Adrenal gland (tissue), 12 donors: ENCODE data around the gene ASPN. TPM values are rescaled to one million over a fixed set of nuclear protein-coding genes. Genes with fewer than 3 reads are reported as not detected.

ENCODE experiments used
- DNase-seq, 7 donors: peaks; one replicate each; pipeline ENCODE4 v3.0.0-alpha.2; 2019 to 2020
- H3K27ac ChIP-seq, 5 donors: fragments of 200-600 bp; sonication (generic) in 4 of 5; 1 replicate in 3 of 5; 2 replicates in 2 of 5; pipeline versions ENCODE4 v1.5.1 to v1.8.0; 2016 to 2020; ENCODE audit warnings: mild to moderate bottlenecking in 1 of 5
- H3K27me3 ChIP-seq: fragments of 200-600 bp; 2 replicates; pipeline ENCODE4 v1.8.0; 2021
- H3K36me3 ChIP-seq, 2 donors: fragments of 200-600 bp; replicated peaks in 1 of 2; 1 replicate in 1 of 2; 2 replicates in 1 of 2; pipeline versions ENCODE4 v1.5.1 to v1.8.0; 2018 to 2022
- H3K4me1 ChIP-seq, 2 donors: fragments of 200-600 bp; replicated peaks in 1 of 2; 1 replicate in 1 of 2; 2 replicates in 1 of 2; pipeline versions ENCODE4 v1.5.1 to v1.8.0; 2018 to 2021
- H3K4me3 ChIP-seq, 4 donors: fragments of 200-600 bp; sonication (generic) in 3 of 4; one replicate each; pipeline ENCODE4 v1.5.1; 2016 to 2018
- H3K9me3 ChIP-seq, 3 donors: fragments of 200-600 bp; sonication (generic) in 1 of 3; replicated peaks in 1 of 3; 1 replicate in 2 of 3; 2 replicates in 1 of 3; pipeline versions ENCODE4 v1.5.1 to v1.8.0; 2016 to 2021
- CTCF ChIP-seq, 6 experiments: fragments of 450-650 bp in 4 of 6; fragments of 200-600 bp in 2 of 6; sonication (generic) in 1 of 6; IDR thresholded peaks; 1 replicate in 5 of 6; 2 replicates in 1 of 6; pipeline versions ENCODE4 v1.5.1 to v1.8.0; 2016 to 2021; ENCODE audit warnings: antibody characterized with exemption in 6 of 6, mild to moderate bottlenecking in 2 of 6, moderate library complexity in 1 of 6
- POLR2A ChIP-seq, 2 donors: fragments of 450-650 bp; IDR thresholded peaks; one replicate each; pipeline ENCODE4 v1.6.1; 2017; ENCODE audit warnings: antibody characterized with exemption in 2 of 2, mild to moderate bottlenecking in 2 of 2, moderate library complexity in 1 of 2
- WGBS, 4 donors: extraction: QIAGEN DNeasy Blood & Tissue Kit in 2 of 4; methylation state at CpG; one replicate each; pipeline versions ENCODE4 v1.1.5 to v1.1.7; 2013 to 2017; 5-methylcytosine and 5-hydroxymethylcytosine counted together
- intact Hi-C, 2 donors: fragments of 100-400 bp; cut with DNase I; formaldehyde crosslinking; loops; one replicate each; pipeline versions ENCODE4 v1.14.1 to v1.15.0; 2022 to 2023
- polyA plus RNA-seq, 3 donors: library from polyadenylated mRNA; stranded (reverse); fragments of 200-250 nt in 2 of 3; fragments of 350-450 nt in 1 of 3; fragmentation: Illumina TruSeq in 1 of 3; extraction: RNeasy Lipid Tissue Mini Kit (QIAGEN cat#74804) in 1 of 3; gene quantifications; one replicate each; pipeline ENCODE4 v1.2.3, GENCODE V29; 2013 to 2014
- total RNA-seq, 9 donors: library from RNA; depleted of rRNA in 4 of 9; stranded (reverse); fragments of >200 nt in 4 of 9; fragments of 120-200 nt in 1 of 9; fragmentation: NEBNext Ultra II Directional in 1 of 9; extraction: Animal tissue kit (Norgen Biotek cat#: 25700) in 1 of 9; gene quantifications; one replicate each; pipeline versions ENCODE4 v1.1.0 to v1.2.4, GENCODE V29; 2013 to 2023
- donor health status: healthy with polysubstance abuse.
- donor health status: Bipolar disorder and iron deficiency.
- donor health status: DM: yes; HTN: yes; CAD: no.
- donor health status: DM: no; HTN: no; CAD: no.
- donor health status: DM: no; HTN: no; CAD: no.
- donor health status: DM: yes; HTN: yes; CAD: no.

Gene ASPN
- total and polyA plus RNA-seq, 12 donors: 1.7 to 12.4 (median 5.4) TPM

GRCh38 chr9:92440751-92441046 is 41.6 kb downstream of the ASPN start:
- H3K27me3 ChIP-seq: no peaks in the 10 kb centered on the region
- WGBS, 4 donors: 84 to 92% (median 89%) methylated on average over 6 of the region's 6 CpGs
- intact Hi-C loops: loop anchor here in 1 of 2 donors (10.0 kb wide), 1 partner anchor 194 kb away; no protein-coding TSS in a partner anchor
- H3K4me1 ChIP-seq: no peaks in the 10 kb centered on the region
- H3K4me3 ChIP-seq: no peak overlapping the region
- TF ChIP-seq POLR2A (IDR thresholded peaks at IDR 0.05) (no peak), CTCF (IDR thresholded peaks at IDR 0.05) (no peak)
- no peaks in the 10 kb centered on the region for H3K9me3 ChIP-seq
- DNase-seq: no peak
- no peak overlapping the region for H3K27ac ChIP-seq
- H3K36me3 ChIP-seq: no peaks in the 10 kb centered on the region

GRCh38 chr9:92439921-92440750 is 42.2 kb downstream of the ASPN start:
- no peaks in the 10 kb centered on the region for H3K27me3 ChIP-seq
- no peaks in the 10 kb centered on the region for H3K9me3 ChIP-seq
- no peaks in the 10 kb centered on the region for H3K4me1 ChIP-seq
- WGBS, 4 donors: 64 to 73% (median 69%) methylated on average over 5 of the region's 5 CpGs
- intact Hi-C loops: loop anchor here in 1 of 2 donors (10.0 kb wide), 2 partner anchors 195 to 305 kb away; no protein-coding TSS in a partner anchor
- TF ChIP-seq POLR2A (IDR thresholded peaks at IDR 0.05) (no peak), CTCF (IDR thresholded peaks at IDR 0.05) (no peak)
- H3K36me3 ChIP-seq: no peaks in the 10 kb centered on the region
- H3K27ac ChIP-seq: no peak overlapping the region
- H3K4me3 ChIP-seq: no peak overlapping the region
- DNase-seq: no peak

- H3K4me1 ChIP-seq: no peaks in the 10 kb centered on the region
- H3K27me3 ChIP-seq: no peaks in the 10 kb centered on the region
- 65 to 80% (median 67%) methylated on average over 5 of the region's 5 CpGs for WGBS, 4 donors
- H3K9me3 ChIP-seq: no peaks in the 10 kb centered on the region
- H3K36me3 ChIP-seq: no peaks in the 10 kb centered on the region
- no peak for DNase-seq
- TF ChIP-seq CTCF (IDR thresholded peaks at IDR 0.05) (peak in 5 of 6 experiments; percentile 5 to 56 (median 36)), POLR2A (IDR thresholded peaks at IDR 0.05) (no peak)
- intact Hi-C loops: loop anchor here in 1 of 2 donors (10.0 kb wide), 1 partner anchor 304 kb away; no protein-coding TSS in a partner anchor
- no peak overlapping the region for H3K4me3 ChIP-seq
- H3K27ac ChIP-seq: no peak overlapping the region
These were observed 43.3 kb downstream of the ASPN start for GRCh38 chr9:92438900-92439526.

GRCh38 chr9:92435263-92435662 is 47.0 kb downstream of the ASPN start:
- H3K27ac ChIP-seq: no peak overlapping the region
- 88 to 93% (median 90%) methylated on average over 1 of the region's 1 CpG for WGBS, 4 donors
- intact Hi-C loops: loop anchor here in 1 of 2 donors (10.0 kb wide), 1 partner anchor 300 kb away; no protein-coding TSS in a partner anchor
- TF ChIP-seq CTCF (IDR thresholded peaks at IDR 0.05) (no peak), POLR2A (IDR thresholded peaks at IDR 0.05) (no peak)
- H3K4me3 ChIP-seq: no peak overlapping the region
- no peak for DNase-seq
- H3K9me3 ChIP-seq: no peaks in the 10 kb centered on the region
- H3K36me3 ChIP-seq: no peaks in the 10 kb centered on the region
- H3K4me1 ChIP-seq: no peaks in the 10 kb centered on the region
- no peaks in the 10 kb centered on the region for H3K27me3 ChIP-seq
